ENCODE measurements around the gene ELOVL2. TPM values are rescaled to one million over a fixed set of nuclear protein-coding genes. Genes with fewer than 3 reads are reported as not detected.

Gene ELOVL2
- total RNA-seq, 4 donors from 2014 or later = 0.07 TPM; not detected in 3

DNA sequence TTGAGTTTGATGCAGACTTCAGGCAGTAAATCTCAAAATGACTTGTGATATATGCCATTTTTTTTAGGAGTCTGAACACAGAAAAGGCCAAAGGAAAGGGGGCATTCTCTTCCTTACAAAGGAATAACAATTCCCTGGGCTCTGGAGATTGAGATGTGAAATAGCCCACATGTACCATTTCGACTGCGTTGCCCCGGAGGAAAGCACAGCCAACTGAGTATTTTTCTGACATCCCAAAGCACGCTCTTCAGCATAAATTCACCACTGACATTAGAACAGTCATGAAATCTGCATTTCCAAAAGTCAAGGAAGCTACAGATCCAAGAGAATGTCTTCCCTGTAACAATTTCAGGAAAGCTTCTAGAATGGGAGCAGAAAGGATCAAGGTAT lies 7.8 kb downstream of the ELOVL2 start:
- WGBS, 2 donors = 92 to 97% methylated on average over 4 of the region's 4 CpGs
- intact Hi-C loops (cut with DNase I; ENCODE audit: low total_unique reads) = no loop called here

DNA sequence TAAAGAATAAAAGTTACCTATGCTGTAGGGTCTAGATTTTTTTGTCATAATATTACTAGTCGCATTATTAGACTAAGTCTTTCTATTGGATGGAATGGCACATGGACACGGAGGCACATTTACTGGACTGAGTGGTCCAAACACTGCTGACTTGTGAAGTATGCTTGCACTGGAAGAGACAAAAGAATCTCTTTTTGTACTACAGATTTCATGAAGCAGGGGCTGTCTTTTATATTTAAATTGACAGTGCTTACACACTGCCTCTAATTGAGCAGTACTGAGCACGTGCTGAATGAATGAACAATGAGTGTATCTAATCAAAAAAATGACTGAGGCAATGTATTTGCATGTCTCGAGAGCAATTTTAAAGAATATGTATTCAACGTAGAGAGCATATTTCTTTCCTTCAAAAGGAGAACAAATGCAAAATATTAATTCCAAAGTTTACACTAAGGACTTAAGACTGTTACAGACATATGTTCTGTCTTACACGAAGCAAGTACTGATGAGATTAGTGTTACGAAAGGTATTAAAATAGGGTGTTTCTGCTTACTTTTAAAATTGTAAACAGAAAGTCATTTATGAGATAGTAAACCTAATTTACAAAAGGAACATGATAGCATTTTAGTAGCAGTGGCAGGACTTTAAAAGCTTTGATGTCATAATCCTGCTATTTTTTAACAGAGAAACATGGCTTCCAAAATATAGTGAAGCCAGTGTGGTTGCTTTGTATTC lies 8.3 kb downstream of the ELOVL2 start:
- intact Hi-C loops (cut with DNase I; ENCODE audit: low total_unique reads) = no loop called here
- no peak for TF ChIP-seq POLR2A (IDR thresholded peaks at IDR 0.05)
- TF ChIP-seq, protein P1, sequence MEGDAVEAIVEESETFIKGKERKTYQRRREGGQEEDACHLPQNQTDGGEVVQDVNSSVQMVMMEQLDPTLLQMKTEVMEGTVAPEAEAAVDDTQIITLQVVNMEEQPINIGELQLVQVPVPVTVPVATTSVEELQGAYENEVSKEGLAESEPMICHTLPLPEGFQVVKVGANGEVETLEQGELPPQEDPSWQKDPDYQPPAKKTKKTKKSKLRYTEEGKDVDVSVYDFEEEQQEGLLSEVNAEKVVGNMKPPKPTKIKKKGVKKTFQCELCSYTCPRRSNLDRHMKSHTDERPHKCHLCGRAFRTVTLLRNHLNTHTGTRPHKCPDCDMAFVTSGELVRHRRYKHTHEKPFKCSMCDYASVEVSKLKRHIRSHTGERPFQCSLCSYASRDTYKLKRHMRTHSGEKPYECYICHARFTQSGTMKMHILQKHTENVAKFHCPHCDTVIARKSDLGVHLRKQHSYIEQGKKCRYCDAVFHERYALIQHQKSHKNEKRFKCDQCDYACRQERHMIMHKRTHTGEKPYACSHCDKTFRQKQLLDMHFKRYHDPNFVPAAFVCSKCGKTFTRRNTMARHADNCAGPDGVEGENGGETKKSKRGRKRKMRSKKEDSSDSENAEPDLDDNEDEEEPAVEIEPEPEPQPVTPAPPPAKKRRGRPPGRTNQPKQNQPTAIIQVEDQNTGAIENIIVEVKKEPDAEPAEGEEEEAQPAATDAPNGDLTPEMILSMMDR (IDR thresholded peaks at IDR 0.05) = no peak
- 84 to 87% methylated on average over 7 of the region's 7 CpGs for WGBS, 2 donors
- H3K4me3 ChIP-seq (ENCODE audit: low read depth, poor library complexity, severe bottlenecking) = no peak overlapping the region
- DNase-seq (ENCODE audit: low spot score in 2 of 2) = no peak

More for the DNA sequence above, 7.8 kb downstream of the ELOVL2 start:
- no peak overlapping the region for H3K4me3 ChIP-seq (ENCODE audit: low read depth, poor library complexity, severe bottlenecking)
- DNase-seq (ENCODE audit: low spot score in 2 of 2) = no peak
- TF ChIP-seq, protein P1 (IDR thresholded peaks at IDR 0.05) = no peak
- no peak for TF ChIP-seq POLR2A (IDR thresholded peaks at IDR 0.05)

DNA sequence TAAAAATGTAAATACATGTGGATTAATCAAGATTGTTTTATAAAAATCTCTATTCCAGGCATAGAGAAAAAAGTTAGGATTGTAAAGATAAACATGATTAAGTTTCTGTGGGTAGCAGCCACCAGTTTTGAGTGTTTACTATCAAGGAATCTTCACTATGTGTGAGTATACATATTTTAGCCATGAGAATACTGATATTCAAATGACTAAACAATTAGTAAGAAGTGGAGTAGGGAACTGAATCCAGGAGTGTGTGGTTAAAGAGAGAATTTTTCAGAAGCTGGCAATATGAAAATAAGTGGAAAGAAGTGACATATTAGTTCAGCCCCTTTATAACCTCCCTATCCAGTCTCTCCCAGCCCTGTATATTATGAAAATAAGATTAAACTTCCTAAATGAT lies 10.3 kb downstream of the ELOVL2 start:
- no peak overlapping the region for H3K4me3 ChIP-seq (ENCODE audit: low read depth, poor library complexity, severe bottlenecking)
- no peak for TF ChIP-seq POLR2A (IDR thresholded peaks at IDR 0.05)
- TF ChIP-seq, protein P1 (IDR thresholded peaks at IDR 0.05) = no peak
- intact Hi-C loops (cut with DNase I; ENCODE audit: low total_unique reads) = no loop called here
- DNase-seq (ENCODE audit: low spot score in 2 of 2) = no peak

DNA sequence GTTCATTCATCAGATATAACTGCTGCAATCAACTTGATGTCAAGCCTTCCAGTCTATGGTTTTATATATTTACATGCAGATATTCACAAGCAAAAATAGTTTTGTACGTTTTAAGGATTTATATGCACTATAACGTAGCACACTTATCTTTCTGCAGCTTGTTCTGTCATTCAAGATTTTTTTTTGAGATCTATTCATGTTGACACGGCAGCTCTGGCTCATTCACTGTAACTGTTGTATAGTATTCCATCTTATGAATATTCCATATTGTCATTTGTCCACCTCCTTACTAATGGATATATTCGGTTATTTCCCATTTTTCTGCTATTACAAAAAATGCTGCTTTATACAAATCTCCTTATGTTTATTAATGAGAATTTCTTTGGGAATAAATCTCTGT lies 13.2 kb downstream of the ELOVL2 start:
- intact Hi-C loops (cut with DNase I; ENCODE audit: low total_unique reads) = no loop called here
- WGBS, 2 donors = 85 to 91% methylated on average over 4 of the region's 4 CpGs
- DNase-seq (ENCODE audit: low spot score in 2 of 2) = no peak
- H3K4me3 ChIP-seq (ENCODE audit: low read depth, poor library complexity, severe bottlenecking) = no peak overlapping the region
- TF ChIP-seq, protein P1 (IDR thresholded peaks at IDR 0.05) = no peak
- no peak for TF ChIP-seq POLR2A (IDR thresholded peaks at IDR 0.05)

DNA sequence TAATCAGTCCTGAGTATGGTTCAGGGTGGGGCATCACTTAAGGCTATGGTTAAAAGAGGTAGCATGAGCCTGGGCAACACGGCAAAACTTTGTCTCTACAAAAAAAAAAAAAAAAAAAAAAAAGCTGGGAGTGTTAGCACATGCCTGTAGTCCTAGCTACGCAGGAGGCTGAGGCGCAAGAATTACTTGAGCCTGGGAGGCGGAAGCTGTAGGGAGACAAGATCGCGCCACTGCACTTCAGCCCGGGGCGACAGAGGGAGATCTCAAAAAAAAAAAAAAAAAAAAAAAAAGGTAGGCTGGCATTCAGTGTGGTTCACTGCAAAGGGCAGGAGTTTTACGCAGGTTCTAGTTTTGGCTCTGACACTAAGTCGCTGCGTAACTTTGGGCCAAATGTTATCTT lies 15.1 kb downstream of the ELOVL2 start:
- 54 to 63% methylated on average over 11 of the region's 11 CpGs for WGBS, 2 donors
- TF ChIP-seq, protein P1 (IDR thresholded peaks at IDR 0.05) = no peak
- no peak for TF ChIP-seq POLR2A (IDR thresholded peaks at IDR 0.05)
- DNase-seq (ENCODE audit: low spot score in 2 of 2) = no peak
- intact Hi-C loops (cut with DNase I; ENCODE audit: low total_unique reads) = no loop called here
- no peak overlapping the region for H3K4me3 ChIP-seq (ENCODE audit: low read depth, poor library complexity, severe bottlenecking)
